B cell (primary cell): ENCODE data around the gene FRZB.

Experiments
- EZH2 ChIP-seq: IDR thresholded peaks from 2 replicates; pipeline ENCODE4 v1.6.1; 2012; ENCODE audit warnings: borderline replicate concordance, low read depth, mild to moderate bottlenecking, moderate library complexity, low read length; ENCODE audit not compliant: insufficient read depth, poor library complexity, severe bottlenecking
- TF ChIP-seq, protein P1 (sequence below): fragments of 200-600 bp; IDR thresholded peaks from one replicate; pipeline ENCODE4 v1.8.0; 2022; ENCODE audit warnings: antibody characterized with exemption, mild to moderate bottlenecking

DNA sequence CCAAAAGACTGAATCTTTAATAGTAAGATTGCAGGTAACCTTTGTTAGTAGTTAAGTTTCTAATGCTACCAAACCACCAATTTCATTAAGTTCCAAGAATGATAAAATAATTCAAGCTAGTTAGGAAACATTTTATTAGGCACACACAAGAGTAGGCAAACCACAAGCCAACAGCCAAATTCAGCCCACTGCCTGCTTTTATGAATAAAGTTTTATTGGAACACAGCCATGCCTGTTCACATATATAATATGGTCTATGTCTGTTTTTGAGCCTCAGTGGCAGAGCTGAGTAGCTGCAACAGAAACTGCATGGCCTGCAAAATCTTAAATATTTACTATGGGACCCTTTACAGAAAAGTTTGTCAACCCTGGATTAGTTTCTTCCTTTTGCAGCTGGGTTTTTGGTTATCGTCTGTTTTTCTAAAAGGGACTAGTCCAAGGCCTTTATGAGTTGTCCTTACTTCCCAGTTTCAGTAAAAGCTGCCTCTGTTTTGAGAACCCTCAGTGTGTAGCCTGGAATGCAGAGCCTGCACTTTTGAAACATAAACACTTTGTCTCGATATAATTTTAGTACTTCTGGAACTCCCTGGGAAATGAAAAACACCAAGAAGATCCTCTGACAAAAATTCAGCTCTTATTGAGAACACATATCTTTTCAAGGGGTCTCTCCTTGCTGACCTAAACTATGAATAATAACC is 39.1 kb downstream of the FRZB start:
- TF ChIP-seq, protein P1, sequence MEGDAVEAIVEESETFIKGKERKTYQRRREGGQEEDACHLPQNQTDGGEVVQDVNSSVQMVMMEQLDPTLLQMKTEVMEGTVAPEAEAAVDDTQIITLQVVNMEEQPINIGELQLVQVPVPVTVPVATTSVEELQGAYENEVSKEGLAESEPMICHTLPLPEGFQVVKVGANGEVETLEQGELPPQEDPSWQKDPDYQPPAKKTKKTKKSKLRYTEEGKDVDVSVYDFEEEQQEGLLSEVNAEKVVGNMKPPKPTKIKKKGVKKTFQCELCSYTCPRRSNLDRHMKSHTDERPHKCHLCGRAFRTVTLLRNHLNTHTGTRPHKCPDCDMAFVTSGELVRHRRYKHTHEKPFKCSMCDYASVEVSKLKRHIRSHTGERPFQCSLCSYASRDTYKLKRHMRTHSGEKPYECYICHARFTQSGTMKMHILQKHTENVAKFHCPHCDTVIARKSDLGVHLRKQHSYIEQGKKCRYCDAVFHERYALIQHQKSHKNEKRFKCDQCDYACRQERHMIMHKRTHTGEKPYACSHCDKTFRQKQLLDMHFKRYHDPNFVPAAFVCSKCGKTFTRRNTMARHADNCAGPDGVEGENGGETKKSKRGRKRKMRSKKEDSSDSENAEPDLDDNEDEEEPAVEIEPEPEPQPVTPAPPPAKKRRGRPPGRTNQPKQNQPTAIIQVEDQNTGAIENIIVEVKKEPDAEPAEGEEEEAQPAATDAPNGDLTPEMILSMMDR: no peak
- no peak for TF ChIP-seq EZH2
